NT2/D1 (cell line): ENCODE measurements around the gene LIME1.

Source experiments
- DNase-seq: peaks from one replicate; pipeline ENCODE4 v3.0.0-alpha.2; 2011; ENCODE audit warnings: low read depth, low spot score
- H3K27me3 ChIP-seq: 2 replicates; pipeline ENCODE4 v1.6.0; 2011; ENCODE audit warnings: mild to moderate bottlenecking; ENCODE audit not compliant: insufficient read length, insufficient read depth
- H3K36me3 ChIP-seq: 2 replicates; pipeline ENCODE4 v1.6.1; 2011; ENCODE audit warnings: mild to moderate bottlenecking, low read length, mixed read lengths; ENCODE audit not compliant: insufficient read depth, insufficient read length
- H3K4me1 ChIP-seq: 2 replicates; pipeline ENCODE4 v1.5.1; 2011; ENCODE audit not compliant: insufficient read depth, insufficient read length
- H3K4me3 ChIP-seq: 2 replicates; pipeline ENCODE4 v1.5.1; 2011; ENCODE audit warnings: low read depth; ENCODE audit not compliant: insufficient read length
- H3K9ac ChIP-seq: 2 replicates; pipeline ENCODE4 v1.6.0; 2011; ENCODE audit warnings: low read depth; ENCODE audit not compliant: insufficient read length
- H3K9me3 ChIP-seq: 2 replicates; pipeline ENCODE4 v1.5.1; 2011; ENCODE audit warnings: mild to moderate bottlenecking, low read length; ENCODE audit not compliant: insufficient read depth
- SUZ12 ChIP-seq: IDR thresholded peaks from 2 replicates; pipeline ENCODE4 v1.6.1; 2011; ENCODE audit not compliant: insufficient read length, insufficient read depth; ENCODE audit errors: extremely low read depth
- YY1 ChIP-seq: IDR thresholded peaks from 2 replicates; pipeline ENCODE4 v1.6.1; 2011; ENCODE audit not compliant: insufficient read length, insufficient read depth
- ZNF274 ChIP-seq: IDR thresholded peaks from 2 replicates; pipeline ENCODE4 v1.6.1; 2011; ENCODE audit warnings: mild to moderate bottlenecking, low read depth, low read length

The LIME1 gene

GRCh38 chr20:63743210-63743970, 6.9 kb downstream of the LIME1 start:
- peaks cover 35% of the 10 kb centered on the region for H3K4me1 ChIP-seq
- H3K9ac ChIP-seq, result no peak overlapping the region
- H3K4me3 ChIP-seq, result no peak overlapping the region
- no peaks in the 10 kb centered on the region for H3K27me3 ChIP-seq
- TF ChIP-seq YY1 (no peak), SUZ12 (no peak), ZNF274 (no peak)
- H3K9me3 ChIP-seq, result no peaks in the 10 kb centered on the region
- peaks cover 62% of the 10 kb centered on the region for H3K36me3 ChIP-seq
- no peak for DNase-seq

- Histone ChIP-seq H3K4me1 (peaks cover 31% of the 10 kb centered on the region), H3K9ac (no peak overlapping the region), H3K27me3 (no peaks in the 10 kb centered on the region), H3K9me3 (no peaks in the 10 kb centered on the region), H3K36me3 (peaks cover 64% of the 10 kb centered on the region), H3K4me3 (no peak overlapping the region)
- DNase-seq, result no peak
- no peak for TF ChIP-seq YY1
- no peak for TF ChIP-seq SUZ12
- no peak for TF ChIP-seq ZNF274
These were observed 7.7 kb downstream of the LIME1 start for GRCh38 chr20:63744158-63744557.

- Histone ChIP-seq H3K4me1 (peaks cover 30% of the 10 kb centered on the region), H3K9me3 (no peaks in the 10 kb centered on the region), H3K27me3 (no peaks in the 10 kb centered on the region), H3K36me3 (peaks cover 64% of the 10 kb centered on the region), H3K9ac (peak overlapping the region; percentile 70), H3K4me3 (no peak overlapping the region)
- TF ChIP-seq YY1, result no peak
- no peak for TF ChIP-seq SUZ12
- TF ChIP-seq ZNF274, result no peak
- no peak for DNase-seq
These were observed 8.3 kb downstream of the LIME1 start for GRCh38 chr20:63744574-63745423.

- peaks cover 30% of the 10 kb centered on the region for H3K4me1 ChIP-seq
- no peak overlapping the region for H3K9ac ChIP-seq
- H3K36me3 ChIP-seq, result peaks cover 67% of the 10 kb centered on the region
- no peak overlapping the region for H3K4me3 ChIP-seq
- TF ChIP-seq YY1, result no peak
- no peak for TF ChIP-seq SUZ12
- TF ChIP-seq ZNF274, result no peak
- H3K27me3 ChIP-seq, result no peaks in the 10 kb centered on the region
- no peaks in the 10 kb centered on the region for H3K9me3 ChIP-seq
- DNase-seq, result no peak
These were observed 9.0 kb downstream of the LIME1 start for GRCh38 chr20:63745424-63745805.

- no peak for DNase-seq
- Histone ChIP-seq H3K4me1 (peaks cover 31% of the 10 kb centered on the region), H3K36me3 (peaks cover 67% of the 10 kb centered on the region), H3K9me3 (no peaks in the 10 kb centered on the region), H3K9ac (no peak overlapping the region), H3K4me3 (no peak overlapping the region), H3K27me3 (no peaks in the 10 kb centered on the region)
- TF ChIP-seq YY1 (no peak), ZNF274 (no peak), SUZ12 (no peak)
These were observed 9.7 kb downstream of the LIME1 start for GRCh38 chr20:63745961-63746731.

- Histone ChIP-seq H3K4me1 (peaks cover 28% of the 10 kb centered on the region), H3K4me3 (no peak overlapping the region), H3K9me3 (no peaks in the 10 kb centered on the region), H3K27me3 (no peaks in the 10 kb centered on the region), H3K9ac (no peak overlapping the region), H3K36me3 (peaks cover 60% of the 10 kb centered on the region)
- no peak for DNase-seq
- TF ChIP-seq ZNF274 (no peak), YY1 (no peak), SUZ12 (no peak)
These were observed 10.4 kb downstream of the LIME1 start for GRCh38 chr20:63746751-63747315.
